B cell (primary cell): Measurements from ENCODE around the gene LMAN1L. TPM values are rescaled to one million over a fixed set of nuclear protein-coding genes. Genes with fewer than 3 reads are reported as not detected.
A peak's percentile ranks its signal among the peaks of the same experiment; 100 is the strongest.

ENCODE experiments used
- ATAC-seq: fragments of 200-7000 bp; cut with Tn5 transposase; one replicate; pipeline ENCODE4 v1.10.0; 2021; ENCODE audit warnings: low read depth, mild to moderate bottlenecking, moderate number of reproducible peaks, moderate library complexity
- CTCF ChIA-PET: fragments of 350-600 bp; sonication (Branson Sonifier 250); formaldehyde crosslinking; loops from one replicate; lab custom pipeline; 2021; ENCODE audit warnings: antibody characterized with exemption, inconsistent platforms; lab: Charles Lee
- POLR2A ChIA-PET: fragments of 350-600 bp; sonication (Branson Sonifier 250); formaldehyde crosslinking; loops from one replicate; lab custom pipeline; 2021; ENCODE audit warnings: antibody characterized with exemption; lab: Charles Lee
- DNase-seq: peaks from one replicate; pipeline ENCODE4 v3.0.0; 2013
- H2AFZ ChIP-seq: 2 replicates; pipeline ENCODE4 v1.6.1; 2012; ENCODE audit warnings: mild to moderate bottlenecking, low read depth, low read length; ENCODE audit not compliant: insufficient read depth, poor library complexity, severe bottlenecking
- H3K27ac ChIP-seq, 2 donors: 1 replicate in 1 of 2; 2 replicates in 1 of 2; pipeline ENCODE4 v1.5.1; 2012 to 2013; ENCODE audit warnings: low read length in 2 of 2, mild to moderate bottlenecking in 2 of 2, moderate library complexity in 1 of 2
- H3K27me3 ChIP-seq, 4 experiments: fragments of 200-600 bp in 1 of 4; sonication (generic) in 1 of 4; replicated peaks in 1 of 4; 1 replicate in 2 of 4; 2 replicates in 2 of 4; pipeline versions ENCODE4 v1.6.1 to v1.7.0; 2013 to 2016; ENCODE audit warnings: low read length in 3 of 4, mild to moderate bottlenecking in 2 of 4, mixed read lengths in 1 of 4, moderate library complexity in 1 of 4; ENCODE audit not compliant: insufficient read depth in 4 of 4, control insufficient read depth in 3 of 4; ENCODE audit errors: control extremely low read depth in 1 of 4
- H3K36me3 ChIP-seq, 2 experiments: replicated peaks in 1 of 2; 1 replicate in 1 of 2; 2 replicates in 1 of 2; pipeline versions ENCODE4 v1.6.1 to v1.7.1; 2013; ENCODE audit warnings: low read length in 1 of 2; ENCODE audit not compliant: insufficient read depth in 2 of 2, control insufficient read depth in 1 of 2; ENCODE audit errors: control extremely low read depth in 1 of 2, extremely low read depth in 1 of 2
- H3K4me1 ChIP-seq, 2 donors: fragments of 200-600 bp in 1 of 2; sonication (generic) in 1 of 2; 1 replicate in 1 of 2; 2 replicates in 1 of 2; pipeline versions ENCODE4 v1.5.1 to v1.6.1; 2013 to 2017; ENCODE audit warnings: low read length in 2 of 2; ENCODE audit not compliant: control insufficient read depth in 2 of 2, insufficient read depth in 2 of 2
- H3K4me2 ChIP-seq: replicated peaks from 2 replicates; pipeline ENCODE3; 2012; ENCODE audit warnings: mild to moderate bottlenecking, low read depth, low read length; ENCODE audit not compliant: poor library complexity, severe bottlenecking
- H3K4me3 ChIP-seq, 5 experiments: fragments of 200-600 bp in 1 of 5; sonication (generic) in 1 of 5; 1 replicate in 3 of 5; 2 replicates in 2 of 5; pipeline versions ENCODE4 v1.5.1 to v1.7.0; 2011 to 2016; ENCODE audit warnings: low read length in 4 of 5, mild to moderate bottlenecking in 4 of 5, low read depth in 2 of 5, control low read depth in 1 of 5, moderate library complexity in 1 of 5; ENCODE audit not compliant: insufficient read depth in 1 of 5; ENCODE audit errors: control extremely low read depth in 1 of 5, extremely low read depth in 1 of 5
- H3K79me2 ChIP-seq: fragments of 200-600 bp; sonication (generic); one replicate; pipeline ENCODE4 v1.6.0; 2016; ENCODE audit warnings: low read length; ENCODE audit not compliant: control insufficient read depth, insufficient read depth
- H3K9ac ChIP-seq: fragments of 200-600 bp; sonication (generic); 2 replicates; pipeline ENCODE4 v1.6.1; 2017; ENCODE audit warnings: mild to moderate bottlenecking, low read length, moderate library complexity
- H3K9me3 ChIP-seq, 3 donors: one replicate each; pipeline versions ENCODE4 v1.6.1 to v1.7.1; 2013; ENCODE audit warnings: low read length in 2 of 3; ENCODE audit not compliant: control insufficient read depth in 2 of 3, insufficient read depth in 1 of 3; ENCODE audit errors: control extremely low read depth in 1 of 3
- H4K20me1 ChIP-seq: 2 replicates; pipeline ENCODE4 v1.6.0; 2012; ENCODE audit warnings: mild to moderate bottlenecking, low read length; ENCODE audit not compliant: insufficient read depth, control insufficient read depth, poor library complexity, severe bottlenecking
- H3K27ac Mint-ChIP-seq: one replicate; pipeline ENCODE4 v1.8.0; 2021; ENCODE audit warnings: mixed read lengths
- H3K27me3 Mint-ChIP-seq: one replicate; pipeline ENCODE4 v1.8.0; 2021; ENCODE audit warnings: mixed read lengths
- H3K4me1 Mint-ChIP-seq: one replicate; pipeline ENCODE4 v1.8.0; 2021; ENCODE audit warnings: mixed read lengths
- H3K4me3 Mint-ChIP-seq: one replicate; pipeline ENCODE4 v1.8.0; 2021; ENCODE audit warnings: mixed read lengths
- H3K9me3 Mint-ChIP-seq: one replicate; pipeline ENCODE4 v1.8.0; 2022; ENCODE audit warnings: mixed read lengths; ENCODE audit not compliant: insufficient read depth
- CTCF ChIP-seq: fragments of 200-600 bp; IDR thresholded peaks from one replicate; pipeline ENCODE4 v1.8.0; 2022; ENCODE audit warnings: antibody characterized with exemption, mild to moderate bottlenecking
- EZH2 ChIP-seq: IDR thresholded peaks from 2 replicates; pipeline ENCODE4 v1.6.1; 2012; ENCODE audit warnings: borderline replicate concordance, low read depth, mild to moderate bottlenecking, moderate library complexity, low read length; ENCODE audit not compliant: insufficient read depth, poor library complexity, severe bottlenecking
- WGBS: methylation state at CpG from one replicate; pipeline ENCODE4 v1.1.5; 2013; ENCODE audit warnings: missing lambda C conversion rate; ENCODE audit not compliant: insufficient coverage; 5-methylcytosine and 5-hydroxymethylcytosine counted together
- intact Hi-C: fragments of 100-400 bp; cut with micrococcal nuclease; formaldehyde crosslinking; loops from one replicate; pipeline ENCODE4 v1.10.0; 2022
- polyA plus RNA-seq: library from polyadenylated mRNA; depleted of rRNA; stranded (reverse); fragments of >200 nt; gene quantifications from 2 replicates; pipeline ENCODE4 v1.2.3, GENCODE V29; 2012
- total RNA-seq, 2 donors: library from RNA; stranded (reverse); fragments of 120-200 nt in 1 of 2; gene quantifications; 1 replicate in 1 of 2; 2 replicates in 1 of 2; pipeline versions ENCODE4 v1.2.3 to v1.2.4, GENCODE V29; 2013 to 2022

Gene LMAN1L
- total and polyA plus RNA-seq, 2 donors (not counting 1 experiment from before 2014, with no cell fraction given) = 0.60 to 1.1 TPM

- POLR2A ChIA-PET = interaction anchor here (0.6 to 1.1 kb wide), 2 partner anchors 49 to 300 kb away, joined by 3 read pairs; partner anchors contain the start of gene MPI
- H3K4me2 ChIP-seq = no peak overlapping the region
These were observed 28.5 kb downstream of the LMAN1L start for GRCh38 chr15:74840851-74841775.

More at GRCh38 chr15:74840851-74841775, 28.5 kb downstream of the LMAN1L start:
- H4K20me1 ChIP-seq = no peaks in the 10 kb centered on the region
- no peaks in the 10 kb centered on the region for H3K27me3 ChIP-seq
- H3K4me1 Mint-ChIP-seq = peaks cover 37% of the 10 kb centered on the region
- peaks cover 0 to 17% of the 10 kb centered on the region in 2 experiments for H3K36me3 ChIP-seq
- H3K27me3 Mint-ChIP-seq = no peaks in the 10 kb centered on the region
- DNase-seq (no peak), ATAC-seq (no peak)
- no peak overlapping the region for H3K27ac ChIP-seq
- H3K4me3 Mint-ChIP-seq = peak overlapping the region; percentile 91
- H3K9me3 Mint-ChIP-seq = no peaks in the 10 kb centered on the region
- H3K27ac Mint-ChIP-seq = peak overlapping the region; percentile 41
- H3K9ac ChIP-seq = no peak overlapping the region
- peaks cover 7% of the 10 kb centered on the region for H3K79me2 ChIP-seq
- 91% methylated on average over 9 of the region's 9 CpGs for WGBS
- no peak overlapping the region for H3K4me3 ChIP-seq
- CTCF ChIA-PET = interaction anchor here (0.6 to 10.2 kb wide), 9 partner anchors 20 to 231 kb away, joined by 3 to 98 read pairs (median 3); partner anchors contain the start of gene SCAMP2
- H3K4me1 ChIP-seq = peaks cover 26 to 40% of the 10 kb centered on the region in 2 donors
- H3K9me3 ChIP-seq = no peaks in the 10 kb centered on the region
- H2AFZ ChIP-seq = no peak overlapping the region
- intact Hi-C loops = loop anchor here (5.0 kb wide), 1 partner anchor 54 kb away; no protein-coding TSS in a partner anchor
- TF ChIP-seq CTCF (no peak), EZH2 (no peak)
